Neural progenitor cell (in vitro differentiated cells): ENCODE results near the gene PTRH2. TPM values are rescaled to one million over a fixed set of nuclear protein-coding genes. Genes with fewer than 3 reads are reported as not detected.

ENCODE experiments used
- DNase-seq: peaks from one replicate; pipeline ENCODE4 v3.0.0-alpha.2; 2016; ENCODE audit warnings: low spot score
- H2AFZ ChIP-seq: fragments of 200-600 bp; sonication (generic); replicated peaks from 2 replicates; pipeline ENCODE4 v1.6.1; 2016; ENCODE audit warnings: antibody characterized with exemption
- H3F3A ChIP-seq: fragments of 200-600 bp; sonication (generic); 2 replicates; pipeline ENCODE4 v1.6.1; 2016; ENCODE audit warnings: antibody characterized with exemption, low read depth
- H3K27ac ChIP-seq: fragments of 200-600 bp; sonication (generic); 2 replicates; pipeline ENCODE4 v1.5.1; 2016; ENCODE audit warnings: mild to moderate bottlenecking
- H3K27me3 ChIP-seq: fragments of 200-600 bp; sonication (generic); 2 replicates; pipeline ENCODE4 v1.6.1; 2016; ENCODE audit warnings: mild to moderate bottlenecking, moderate library complexity
- H3K36me3 ChIP-seq: fragments of 200-600 bp; sonication (generic); 2 replicates; pipeline ENCODE4 v1.5.1; 2016
- H3K4me1 ChIP-seq: fragments of 200-600 bp; sonication (generic); 2 replicates; pipeline ENCODE4 v1.6.1; 2016; ENCODE audit warnings: mixed run types
- H3K4me2 ChIP-seq: fragments of 200-600 bp; sonication (generic); 2 replicates; pipeline ENCODE4 v1.6.1; 2016
- H3K4me3 ChIP-seq: fragments of 200-600 bp; sonication (generic); 2 replicates; pipeline ENCODE4 v1.5.1; 2016
- H3K79me2 ChIP-seq: fragments of 200-600 bp; sonication (generic); 2 replicates; pipeline ENCODE4 v1.6.1; 2016; ENCODE audit warnings: low read depth
- H3K9ac ChIP-seq: fragments of 200-600 bp; sonication (generic); 2 replicates; pipeline ENCODE4 v1.6.1; 2016
- H3K9me3 ChIP-seq: fragments of 200-600 bp; sonication (generic); 2 replicates; pipeline ENCODE4 v1.5.1; 2016; ENCODE audit warnings: low read depth
- H4K20me1 ChIP-seq: fragments of 200-600 bp; sonication (generic); 2 replicates; pipeline ENCODE4 v1.6.1; 2016; ENCODE audit warnings: low read depth
- H3K27ac Mint-ChIP-seq: 3 replicates; pipeline ENCODE4 v1.8.0; 2021; ENCODE audit warnings: mixed read lengths
- H3K27me3 Mint-ChIP-seq: 2 replicates; pipeline ENCODE4 v1.8.0; 2022; ENCODE audit warnings: low read depth, mild to moderate bottlenecking, inconsistent platforms, moderate library complexity, mixed read lengths; ENCODE audit not compliant: insufficient read depth
- H3K36me3 Mint-ChIP-seq: 3 replicates; pipeline ENCODE4 v1.8.0; 2021; ENCODE audit warnings: mixed read lengths
- H3K4me1 Mint-ChIP-seq: 3 replicates; pipeline ENCODE4 v1.8.0; 2021; ENCODE audit warnings: mixed read lengths
- H3K4me3 Mint-ChIP-seq: 3 replicates; pipeline ENCODE4 v1.8.0; 2021; ENCODE audit warnings: mild to moderate bottlenecking, moderate library complexity, mixed read lengths
- H3K9me3 Mint-ChIP-seq: 3 replicates; pipeline ENCODE4 v1.8.0; 2020; ENCODE audit warnings: mixed read lengths
- CTCF ChIP-seq: fragments of 200-600 bp; sonication (generic); IDR thresholded peaks from 2 replicates; pipeline ENCODE4 v1.5.1; 2017; ENCODE audit warnings: antibody characterized with exemption, mild to moderate bottlenecking
- EZH2 ChIP-seq: fragments of 200-600 bp; sonication (generic); IDR thresholded peaks from 2 replicates; pipeline ENCODE4 v1.6.1; 2017; ENCODE audit warnings: antibody characterized with exemption, mild to moderate bottlenecking, moderate library complexity
- EZH2phosphoT487 ChIP-seq: fragments of 200-600 bp; sonication (generic); IDR thresholded peaks from 2 replicates; pipeline ENCODE4 v1.6.1; 2017; ENCODE audit warnings: antibody characterized with exemption
- total RNA-seq: library from RNA; depleted of rRNA; stranded (reverse); fragments of >200 nt; gene quantifications from 2 replicates; pipeline ENCODE4 v1.2.3, GENCODE V29; 2015; ENCODE audit warnings: low replicate concordance

Gene PTRH2
- total RNA-seq, 1 donor from 2014 or later = 17.6 TPM

GRCh38 chr17:59649886-59650285, 57.3 kb downstream of the PTRH2 start:
- H3K4me3 Mint-ChIP-seq = no peak overlapping the region
- peaks cover 11% of the 10 kb centered on the region for H3K9me3 Mint-ChIP-seq
- no peak for DNase-seq
- H3K27ac ChIP-seq = no peak overlapping the region
- peaks cover 10% of the 10 kb centered on the region for H3K4me1 ChIP-seq
- TF ChIP-seq EZH2phosphoT487 (no peak), CTCF (no peak), EZH2 (no peak)
- H3K4me3 ChIP-seq = no peak overlapping the region
- no peaks in the 10 kb centered on the region for H3K9me3 ChIP-seq
- no peaks in the 10 kb centered on the region for H3K27me3 Mint-ChIP-seq
- peaks cover 52% of the 10 kb centered on the region for H3K36me3 Mint-ChIP-seq
- peaks cover 40% of the 10 kb centered on the region for H3K79me2 ChIP-seq
- no peak overlapping the region for H3K27ac Mint-ChIP-seq
- H4K20me1 ChIP-seq = peaks cover 5% of the 10 kb centered on the region
- H3K27me3 ChIP-seq = no peaks in the 10 kb centered on the region
- H3F3A ChIP-seq = no peaks in the 10 kb centered on the region
- no peaks in the 10 kb centered on the region for H3K4me1 Mint-ChIP-seq
- peaks cover 28% of the 10 kb centered on the region for H3K36me3 ChIP-seq
- no peak overlapping the region for H2AFZ ChIP-seq
- no peak overlapping the region for H3K9ac ChIP-seq
- H3K4me2 ChIP-seq = no peak overlapping the region

Other genes starting within 250 kb of the PTRH2 start
- 81.5 and 108 TPM in 2 replicates for gene DHX40, start 141.8 kb downstream of the PTRH2 start, total RNA-seq
- gene CLTC, start 87.5 kb downstream of the PTRH2 start, total RNA-seq = 190 and 225 TPM in 2 replicates
- 62.1 and 64.8 TPM in 2 replicates for gene VMP1, start 224 bp upstream of the PTRH2 start, total RNA-seq
- 15.5 and 32.6 TPM in 2 replicates for gene TUBD1, start 185.5 kb upstream of the PTRH2 start, total RNA-seq
- gene RPS6KB1, start 185.7 kb upstream of the PTRH2 start, total RNA-seq = 15.5 and 18.7 TPM in 2 replicates